Endothelial cell of umbilical vein (primary cell): ENCODE measurements around the gene TENM4. TPM values are rescaled to one million over a fixed set of nuclear protein-coding genes. Genes with fewer than 3 reads are reported as not detected.

Source experiments
- BruUV-seq: library from RNA; stranded (reverse); fragments of 400-500 nt; replicated peaks from 2 replicates; lab custom pipeline; 2021; lab: Mats Ljungman, UMichigan
- CTCF ChIA-PET: fragments of 300-600, 350-600 bp; sonication (Branson Sonifier 250); formaldehyde crosslinking; loops from one replicate; lab custom pipeline; 2021; ENCODE audit warnings: antibody characterized with exemption, inconsistent platforms; lab: Charles Lee
- POLR2A ChIA-PET: fragments of 300-600, 350-600 bp; sonication (Branson Sonifier 250); formaldehyde crosslinking; loops from one replicate; lab custom pipeline; 2021; ENCODE audit warnings: antibody characterized with exemption, inconsistent platforms; lab: Charles Lee
- DNase-seq: peaks from one replicate; pipeline ENCODE4 v3.0.0-alpha.2; 2011; ENCODE audit warnings: low read depth, low spot score
- FAIRE-seq: peaks from 2 replicates; lab custom pipeline; 2011; peaks lifted over from hg19 to GRCh38; lab: Jason Lieb, UNC
- H2AFZ ChIP-seq: 2 replicates; pipeline ENCODE4 v1.6.0; 2012; ENCODE audit warnings: low read depth, low read length, control low read depth, inconsistent platforms
- H3K27ac ChIP-seq: 2 replicates; pipeline ENCODE4 v1.5.1; 2011; ENCODE audit warnings: low read depth, mild to moderate bottlenecking, control low read depth, low read length, moderate library complexity; ENCODE audit not compliant: insufficient read depth
- H3K27me3 ChIP-seq, 2 experiments: 2 replicates each; pipeline versions ENCODE4 v1.6.0 to v1.6.1; 2011; ENCODE audit warnings: low read length in 2 of 2, mixed read lengths in 1 of 2; ENCODE audit not compliant: control insufficient read depth in 2 of 2, insufficient read depth in 2 of 2
- H3K36me3 ChIP-seq, 2 experiments: 2 replicates in 1 of 2; 3 replicates in 1 of 2; pipeline ENCODE4 v1.5.1; 2011; ENCODE audit warnings: low read length in 2 of 2, mild to moderate bottlenecking in 1 of 2, moderate library complexity in 1 of 2; ENCODE audit not compliant: control insufficient read depth in 2 of 2, insufficient read depth in 2 of 2; ENCODE audit errors: extremely low read depth in 1 of 2
- H3K4me1 ChIP-seq: 3 replicates; pipeline ENCODE4 v1.5.1; 2011; ENCODE audit warnings: mild to moderate bottlenecking, low read length; ENCODE audit not compliant: control insufficient read depth, insufficient read depth; ENCODE audit errors: extremely low read depth
- H3K4me2 ChIP-seq: 2 replicates; pipeline ENCODE4 v1.6.1; 2011; ENCODE audit warnings: low read length, control low read depth, mixed read lengths; ENCODE audit not compliant: insufficient read depth
- H3K4me3 ChIP-seq, 3 experiments: fragments of 200-600 bp in 1 of 3; sonication (generic), shearing (Covaris generic) in 1 of 3; replicated peaks in 1 of 3; 2 replicates each; pipeline ENCODE4 v1.5.1; 2011 to 2016; ENCODE audit warnings: control low read depth in 3 of 3, low read length in 3 of 3, mild to moderate bottlenecking in 2 of 3, inconsistent platforms in 1 of 3, low read depth in 1 of 3, moderate library complexity in 1 of 3; ENCODE audit not compliant: insufficient read depth in 1 of 3
- H3K79me2 ChIP-seq: 2 replicates; pipeline ENCODE4 v1.6.0; 2012; ENCODE audit warnings: low read length, inconsistent platforms; ENCODE audit not compliant: control insufficient read depth, insufficient read depth
- H3K9ac ChIP-seq: replicated peaks from 2 replicates; pipeline ENCODE3; 2011; ENCODE audit warnings: low read length, control low read depth; ENCODE audit not compliant: insufficient read depth; ENCODE audit errors: extremely low read depth
- H3K9me1 ChIP-seq: replicated peaks from 3 replicates; pipeline ENCODE4 v1.6.0; 2011; ENCODE audit warnings: mild to moderate bottlenecking, low read length; ENCODE audit not compliant: control insufficient read depth, insufficient read depth; ENCODE audit errors: extremely low read depth
- H3K9me3 ChIP-seq: replicated peaks from 2 replicates; pipeline ENCODE4 v1.5.1; 2012; ENCODE audit warnings: low read length, inconsistent platforms; ENCODE audit not compliant: control insufficient read depth, insufficient read depth
- H4K20me1 ChIP-seq: replicated peaks from 2 replicates; pipeline ENCODE3; 2011; ENCODE audit warnings: mild to moderate bottlenecking, low read length; ENCODE audit not compliant: control insufficient read depth, insufficient read depth; ENCODE audit errors: extremely low read depth
- CTCF ChIP-seq, 2 donors: IDR thresholded peaks; 1 replicate in 1 of 2; 2 replicates in 1 of 2; pipeline ENCODE4 v1.5.1; 2011; ENCODE audit warnings: low read length in 2 of 2, mild to moderate bottlenecking in 2 of 2, moderate library complexity in 2 of 2, control low read depth in 1 of 2, inconsistent platforms in 1 of 2, low read depth in 1 of 2; ENCODE audit not compliant: insufficient read depth in 1 of 2; ENCODE audit errors: extremely low read depth in 1 of 2
- EZH2 ChIP-seq: IDR thresholded peaks from 2 replicates; pipeline ENCODE4 v1.6.1; 2012; ENCODE audit warnings: borderline replicate concordance, low read depth, mild to moderate bottlenecking, moderate library complexity, low read length, inconsistent platforms; ENCODE audit not compliant: severe bottlenecking
- FOS ChIP-seq: IDR thresholded peaks from 2 replicates; pipeline ENCODE4 v1.6.1; 2011; ENCODE audit warnings: mild to moderate bottlenecking, low read length, moderate library complexity, borderline replicate concordance; ENCODE audit not compliant: insufficient read depth
- GATA2 ChIP-seq: IDR thresholded peaks from 2 replicates; pipeline ENCODE4 v1.7.0; 2011; ENCODE audit warnings: low read depth, mild to moderate bottlenecking, moderate library complexity, mixed read lengths, low read length; ENCODE audit not compliant: insufficient read length, insufficient read depth
- JUN ChIP-seq: IDR thresholded peaks from 2 replicates; pipeline ENCODE4 v1.6.1; 2011; ENCODE audit warnings: borderline replicate concordance, low read depth; ENCODE audit not compliant: insufficient read length, insufficient read depth
- MYC ChIP-seq: IDR thresholded peaks from one replicate; pipeline ENCODE4 v1.6.1; 2011; ENCODE audit warnings: mild to moderate bottlenecking, low read depth, low read length
- POLR2A ChIP-seq: IDR thresholded peaks from 2 replicates; pipeline ENCODE4 v1.6.1; 2012; ENCODE audit warnings: low read depth, mild to moderate bottlenecking, control low read depth, low read length
- POLR2AphosphoS5 ChIP-seq: IDR thresholded peaks from 2 replicates; pipeline ENCODE4 v1.6.1; 2012; ENCODE audit warnings: low read depth, mild to moderate bottlenecking, control low read depth, low read length, moderate library complexity; ENCODE audit not compliant: insufficient read depth
- dilution Hi-C: fragments of 300-500 bp; cut with MboI; formaldehyde crosslinking; loops from one replicate; pipeline ENCODE4 v1.15.0; 2019; ENCODE audit warnings: low sequenced_read_pairs; ENCODE audit not compliant: extremely low pct_ligation_motif_present
- intact Hi-C: fragments of 100-400 bp; cut with micrococcal nuclease; formaldehyde crosslinking; loops from one replicate; pipeline ENCODE4 v1.10.0; 2022
- polyA plus RNA-seq, 4 experiments: library from polyadenylated mRNA; depleted of rRNA in 3 of 4; stranded (reverse) in 3 of 4; unstranded in 1 of 4; fragments of >200 nt; gene quantifications; 2 replicates each; pipeline versions ENCODE4 v1.2.1 to v1.2.3, GENCODE V29; 2011 to 2012; ENCODE audit warnings: missing spikeins in 1 of 4
- total RNA-seq: library from RNA; stranded (reverse); gene quantifications from 2 replicates; pipeline ENCODE4 v1.2.3, GENCODE V29; 2021
- TF ChIP-seq, protein P1 (sequence below): IDR thresholded peaks from 2 replicates; pipeline ENCODE4 v1.6.1; 2011; ENCODE audit not compliant: insufficient read depth, insufficient read length

TENM4 gene
- total and polyA plus RNA-seq, 2 donors (not counting 3 experiments of a cell fraction or from before 2014, with no cell fraction given), result 0.06 to 0.27 TPM

GRCh38 chr11:79117488-79117887 is 323.3 kb downstream of the TENM4 start:
- dilution Hi-C loops (no loop called here), intact Hi-C loops (no loop called here)
- DNase-seq (no peak), FAIRE-seq (no peak)
- Histone ChIP-seq H3K79me2 (no peaks in the 10 kb centered on the region), H3K36me3 (no peaks in the 10 kb centered on the region), H2AFZ (no peak overlapping the region), H3K4me2 (no peak overlapping the region), H3K4me3 (no peak overlapping the region), H4K20me1 (no peaks in the 10 kb centered on the region), H3K9me1 (peaks cover 2% of the 10 kb centered on the region), H3K9me3 (no peaks in the 10 kb centered on the region), H3K4me1 (no peaks in the 10 kb centered on the region), H3K9ac (no peak overlapping the region), H3K27ac (no peak overlapping the region), H3K27me3 (no peaks in the 10 kb centered on the region)
- ChIA-PET POLR2A (no interaction called here), CTCF (no interaction called here)
- BruUV-seq, result no TSS peak
- TF ChIP-seq GATA2, result no peak
- no peak for TF ChIP-seq POLR2A
- no peak for TF ChIP-seq POLR2AphosphoS5
- TF ChIP-seq CTCF (IDR thresholded peaks at IDR 0.05; ENCODE audit: extremely low read depth in 1 of 2, insufficient read depth in 1 of 2, low read depth in 1 of 2, low read length in 2 of 2), result no peak
- no peak for TF ChIP-seq FOS
- TF ChIP-seq, protein P1, sequence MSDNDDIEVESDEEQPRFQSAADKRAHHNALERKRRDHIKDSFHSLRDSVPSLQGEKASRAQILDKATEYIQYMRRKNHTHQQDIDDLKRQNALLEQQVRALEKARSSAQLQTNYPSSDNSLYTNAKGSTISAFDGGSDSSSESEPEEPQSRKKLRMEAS, result no peak
- TF ChIP-seq MYC, result no peak
- TF ChIP-seq EZH2, result no peak
- TF ChIP-seq JUN, result no peak
